Activated CD4-positive, alpha-beta T cell treated with anti-CD3 and anti-CD28 coated beads, Interleukin-2, amount 50 U/mL, for 1 hour (primary cell): ENCODE results near the gene MARCHF6.
"Not testable (repeated sequence)": the region's sequence is repeated elsewhere in the genome, so short reads cannot be mapped to it uniquely, and the experiment has no call there.

Experiments
- DNase-seq: peaks from one replicate; pipeline ENCODE4 v3.0.0-alpha.2; 2020

MARCHF6 gene

DNA sequence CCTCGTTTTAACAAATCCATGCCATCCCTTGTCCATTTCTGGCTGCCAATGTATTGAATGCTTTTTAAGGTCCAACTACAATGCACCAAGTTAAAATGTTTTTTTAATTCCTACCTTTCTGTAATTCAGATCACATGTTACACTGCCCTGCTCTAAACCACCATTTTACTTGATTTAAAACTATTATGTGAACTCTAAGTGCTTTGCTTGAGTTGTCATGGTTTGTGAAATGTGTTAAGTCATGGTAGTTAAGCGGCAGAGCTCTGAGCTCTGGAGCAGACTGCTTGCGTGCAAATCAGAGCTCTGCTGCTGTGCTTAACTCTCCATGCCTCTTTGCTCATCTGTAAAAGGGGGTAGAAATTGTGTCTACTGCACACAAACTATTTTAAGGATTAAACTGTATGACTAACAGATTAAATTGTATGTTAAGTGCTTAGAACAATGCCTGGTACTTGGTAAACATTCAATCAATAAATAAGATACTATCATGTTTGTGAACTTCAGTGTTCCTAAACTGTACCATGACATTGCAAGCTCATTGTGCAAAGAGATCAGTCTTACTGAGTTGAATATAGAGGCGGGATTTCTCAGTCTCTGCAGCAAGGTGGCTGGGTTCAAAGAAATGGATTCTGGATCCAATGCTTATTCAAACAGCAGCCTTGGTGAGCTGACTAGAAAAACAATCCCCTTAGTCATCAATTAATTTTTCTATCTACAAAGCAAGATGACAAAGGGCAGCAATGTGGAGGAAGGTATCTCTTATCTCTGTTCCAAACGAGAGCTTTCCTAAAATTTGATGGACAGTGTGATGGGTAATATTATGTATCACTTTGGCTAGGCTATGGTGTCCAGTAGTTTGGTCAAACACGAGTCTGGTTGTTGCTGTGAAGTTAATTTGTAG lies 29.7 kb upstream of the MARCHF6 start:
- no peak for DNase-seq

DNA sequence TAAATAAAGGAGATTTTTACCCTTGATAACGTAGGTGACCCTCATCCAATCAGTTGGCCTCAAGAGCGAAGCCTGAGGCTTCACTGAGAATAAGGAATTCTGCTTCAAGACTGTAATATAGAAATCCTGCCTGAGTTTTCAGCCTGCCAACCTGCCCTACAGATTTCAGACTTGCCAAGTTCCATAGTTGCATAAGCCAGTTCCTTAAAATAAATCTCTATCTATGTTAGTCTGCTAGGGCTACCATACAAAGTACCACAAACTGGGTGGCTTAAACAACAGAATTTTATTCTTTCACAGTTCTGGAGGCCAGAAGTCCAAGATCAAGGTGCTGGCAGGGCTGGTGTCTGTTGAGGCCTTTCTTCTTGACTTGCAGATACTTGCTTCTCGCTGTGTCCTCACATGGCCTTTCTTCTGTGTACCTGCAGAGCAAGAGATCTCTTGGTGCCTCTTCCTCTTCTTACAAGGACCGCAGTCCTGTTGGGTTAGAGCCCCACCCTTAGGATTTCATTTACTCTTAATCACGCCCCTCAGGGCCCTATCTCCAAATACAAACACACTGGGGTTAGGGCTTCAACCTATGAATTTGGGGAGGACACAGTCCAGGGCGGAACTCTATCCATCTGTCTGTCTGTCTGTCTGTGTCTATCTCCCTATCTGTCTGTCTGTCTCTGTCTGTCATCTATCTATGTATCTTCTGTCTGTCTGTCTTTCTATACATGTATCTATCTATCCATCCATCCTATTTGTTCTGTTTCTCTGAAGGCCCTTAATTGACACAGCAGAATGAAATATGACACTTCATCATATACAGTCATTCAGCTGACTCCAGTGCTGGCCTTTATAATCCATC lies 28.8 kb upstream of the MARCHF6 start:
- no peak for DNase-seq

DNA sequence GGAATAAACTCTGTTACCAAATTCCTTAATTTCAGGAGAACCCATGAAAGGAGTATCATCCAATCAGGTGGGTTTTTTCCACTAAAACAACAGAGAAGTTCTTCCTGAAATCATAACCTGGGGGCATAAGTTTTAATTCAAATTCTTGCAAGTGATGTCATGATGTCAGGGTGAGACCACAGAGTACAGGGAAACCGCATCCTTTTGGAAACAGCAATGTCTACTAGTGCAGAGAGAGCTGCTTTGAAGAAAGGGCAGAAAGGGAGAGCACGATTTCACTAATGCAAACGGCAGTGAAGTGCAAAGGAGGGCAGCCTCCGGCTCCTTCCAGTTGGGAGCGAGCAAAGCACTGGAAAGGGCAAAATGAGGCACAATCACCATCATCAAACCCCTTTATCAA lies 25.2 kb upstream of the MARCHF6 start:
- DNase-seq: no peak

DNA sequence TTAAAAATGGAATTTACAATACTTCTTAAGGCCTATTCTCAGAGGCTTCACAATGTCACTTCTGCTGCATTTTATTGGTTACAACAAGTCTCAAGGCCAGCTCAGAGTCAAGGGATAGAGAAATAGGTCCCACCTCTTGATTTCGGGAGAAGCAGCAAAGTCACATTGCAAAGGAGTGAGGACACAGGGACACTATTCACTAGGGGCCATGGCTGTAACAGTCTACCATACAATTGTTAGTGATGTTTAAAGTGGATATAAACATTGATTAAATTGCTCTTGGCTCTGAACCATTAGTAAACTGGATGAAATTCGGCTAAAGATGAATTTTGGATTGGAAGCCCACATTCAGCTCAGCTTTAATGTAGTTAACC lies 24.1 kb upstream of the MARCHF6 start:
- DNase-seq: no peak

DNA sequence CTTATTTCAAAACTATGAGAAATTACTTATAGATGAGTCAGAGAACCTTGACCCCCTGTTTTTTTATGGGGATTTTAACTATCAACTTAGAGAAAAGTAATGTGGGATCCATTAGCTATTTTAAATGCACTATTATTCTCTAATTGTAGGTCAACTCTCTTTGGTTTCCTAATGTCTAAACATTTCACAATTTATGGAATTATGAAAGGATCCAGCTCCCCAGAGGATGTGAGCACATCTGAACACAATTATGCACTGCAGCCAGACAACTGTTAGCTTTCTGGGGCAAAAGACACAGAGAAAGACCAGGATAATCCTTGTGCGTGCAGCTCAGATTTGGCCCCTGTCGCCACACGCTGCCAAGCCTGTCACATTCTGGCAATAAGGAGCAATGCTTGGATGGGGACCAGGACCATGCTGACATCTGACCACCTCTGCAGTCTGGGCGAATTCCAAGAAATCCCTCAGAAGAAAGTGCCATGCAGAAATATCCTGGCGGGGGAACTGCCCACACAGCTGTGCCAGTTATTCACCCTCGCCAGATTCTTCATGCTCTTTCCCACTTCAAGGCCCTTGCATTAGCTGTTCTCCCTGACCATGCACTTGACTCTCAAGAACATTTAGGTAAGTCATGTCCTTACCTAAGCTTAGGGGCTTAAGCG lies 23.5 kb upstream of the MARCHF6 start:
- no peak for DNase-seq

DNA sequence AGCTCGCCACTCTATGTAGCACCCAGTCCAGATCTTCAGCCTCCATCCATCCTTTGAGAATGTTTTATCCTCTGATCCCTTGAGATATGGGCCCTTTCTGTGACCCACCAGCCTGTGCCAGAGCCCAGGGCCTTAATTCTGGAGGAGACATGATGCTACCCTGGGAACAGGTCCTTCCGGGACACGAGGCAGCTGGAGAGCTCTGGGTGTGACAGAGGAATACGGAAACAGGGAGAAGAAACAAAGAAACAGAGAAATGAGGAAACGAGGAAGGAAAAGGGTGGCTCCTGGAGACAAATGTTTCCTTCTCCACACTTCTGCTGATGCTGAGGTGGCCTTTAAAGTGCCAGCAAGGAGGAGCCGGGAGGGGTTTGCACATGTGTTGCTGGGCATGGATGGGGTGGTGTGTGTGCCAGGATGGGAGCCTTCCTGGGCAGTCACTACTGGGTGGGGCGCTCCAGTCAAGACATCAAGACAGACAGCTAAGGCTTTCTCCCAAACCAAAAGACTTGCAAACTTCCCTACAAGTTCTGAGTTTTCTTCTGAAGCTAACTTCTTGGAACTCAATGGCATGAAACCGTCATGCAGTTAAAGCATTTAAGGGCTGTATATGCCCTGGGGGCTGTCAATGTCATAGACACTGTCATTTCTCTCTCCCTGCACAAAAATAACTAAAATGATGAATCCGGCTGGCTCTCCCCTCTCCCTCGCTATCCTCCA lies 22.8 kb upstream of the MARCHF6 start:
- DNase-seq: no peak

DNA sequence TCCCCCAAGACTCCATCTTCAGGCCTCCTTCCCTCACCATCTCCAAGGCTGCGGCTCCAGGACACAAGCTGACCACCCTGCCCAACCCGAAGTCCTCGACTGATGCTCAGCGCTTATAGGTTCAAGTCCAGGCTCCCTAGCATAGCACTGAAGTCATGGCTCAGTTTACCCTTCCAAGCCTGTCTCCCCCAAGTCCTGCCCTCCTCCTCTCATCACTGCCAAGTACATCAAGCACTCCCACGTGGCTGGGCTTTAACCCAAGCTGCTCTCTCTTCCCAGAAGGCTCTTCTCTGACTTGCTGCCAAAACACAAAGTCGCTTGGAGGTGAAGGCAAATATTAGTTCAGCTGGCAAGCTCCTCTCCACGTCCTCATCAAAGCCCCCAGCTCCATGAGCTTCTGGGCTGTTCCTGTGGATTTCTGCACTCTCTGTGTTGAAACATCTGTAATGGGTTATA lies 22.1 kb upstream of the MARCHF6 start:
- DNase-seq: no peak

DNA sequence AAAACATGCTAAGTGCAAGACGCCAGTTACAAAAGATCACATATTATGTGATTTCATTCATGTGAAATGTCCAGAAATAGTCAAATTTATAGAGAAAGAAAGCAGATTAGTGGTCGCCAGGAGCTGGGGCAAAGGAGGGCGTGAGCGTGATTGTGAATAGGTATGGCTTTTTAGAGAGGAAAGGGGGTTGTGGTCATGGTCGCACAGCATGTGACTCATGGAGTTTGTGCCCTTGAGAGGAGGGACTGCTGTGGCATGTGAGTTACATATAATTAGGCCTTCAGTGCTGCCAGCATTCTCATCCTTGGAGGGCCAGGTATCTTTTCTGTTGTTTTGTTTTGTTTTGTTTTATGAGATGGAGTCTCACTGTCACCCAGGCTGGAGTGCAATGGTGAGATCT lies 21.2 kb upstream of the MARCHF6 start:
- DNase-seq: no peak

DNA sequence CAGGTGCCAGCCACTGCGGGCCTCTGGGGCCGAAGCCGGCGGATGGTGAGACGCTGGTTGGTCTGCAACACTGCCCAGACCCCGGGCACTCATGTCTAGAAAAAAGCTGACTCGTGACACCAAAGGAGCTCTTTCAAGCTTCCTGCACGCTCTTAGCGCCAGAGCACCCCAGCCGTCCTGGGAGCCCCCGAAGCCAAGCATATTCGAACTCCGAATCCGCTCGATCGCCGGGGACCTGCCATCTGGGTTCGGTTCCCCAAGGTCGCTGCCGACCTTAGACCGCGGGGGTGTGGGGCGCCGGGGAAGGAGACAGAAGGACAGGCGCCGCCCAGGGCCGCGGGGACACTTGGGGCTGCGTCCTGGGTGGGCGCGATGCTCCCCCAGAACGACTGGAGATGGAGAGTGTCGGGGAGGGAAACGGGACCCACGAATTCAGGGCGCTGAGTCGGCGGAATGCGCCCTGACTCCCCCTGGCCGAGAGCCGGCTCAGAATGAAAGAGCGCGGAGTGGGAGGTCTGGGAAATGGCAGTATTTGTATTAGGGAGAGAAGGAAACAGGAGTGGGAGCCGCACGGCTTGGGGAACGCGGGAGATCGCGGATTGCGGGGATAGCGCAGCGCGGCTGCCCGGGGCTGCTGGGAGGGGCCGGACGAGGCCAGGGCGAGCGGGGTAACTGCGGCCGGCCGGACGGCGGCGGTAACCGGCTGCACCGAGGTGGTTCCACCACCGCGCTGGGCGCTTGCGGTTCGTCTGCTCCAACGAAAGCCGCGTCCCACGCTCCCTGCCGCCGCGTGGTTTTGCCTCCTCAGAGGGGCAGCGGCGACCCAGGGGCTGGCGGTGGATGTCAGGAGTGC lies 20.1 kb upstream of the MARCHF6 start:
- no peak for DNase-seq

DNA sequence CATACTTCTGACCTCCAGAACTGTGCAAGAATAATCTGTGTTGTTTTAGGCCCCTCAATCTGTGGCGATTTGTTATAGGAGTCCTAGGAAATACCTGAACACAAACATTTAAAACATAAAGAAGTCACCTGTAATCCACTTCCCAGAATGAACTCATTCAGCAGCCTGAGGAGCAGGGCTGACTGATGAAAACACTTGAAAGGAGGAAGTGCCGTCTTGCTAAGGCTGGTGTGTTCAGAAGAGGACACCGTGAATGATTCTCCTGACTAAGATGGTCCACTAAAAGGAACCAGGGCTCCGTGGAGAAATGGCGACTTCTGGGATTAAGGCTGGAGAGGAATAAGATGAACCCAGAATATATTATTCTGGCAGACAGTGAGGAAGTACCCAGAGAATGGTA lies 18.7 kb upstream of the MARCHF6 start:
- DNase-seq: no peak

DNA sequence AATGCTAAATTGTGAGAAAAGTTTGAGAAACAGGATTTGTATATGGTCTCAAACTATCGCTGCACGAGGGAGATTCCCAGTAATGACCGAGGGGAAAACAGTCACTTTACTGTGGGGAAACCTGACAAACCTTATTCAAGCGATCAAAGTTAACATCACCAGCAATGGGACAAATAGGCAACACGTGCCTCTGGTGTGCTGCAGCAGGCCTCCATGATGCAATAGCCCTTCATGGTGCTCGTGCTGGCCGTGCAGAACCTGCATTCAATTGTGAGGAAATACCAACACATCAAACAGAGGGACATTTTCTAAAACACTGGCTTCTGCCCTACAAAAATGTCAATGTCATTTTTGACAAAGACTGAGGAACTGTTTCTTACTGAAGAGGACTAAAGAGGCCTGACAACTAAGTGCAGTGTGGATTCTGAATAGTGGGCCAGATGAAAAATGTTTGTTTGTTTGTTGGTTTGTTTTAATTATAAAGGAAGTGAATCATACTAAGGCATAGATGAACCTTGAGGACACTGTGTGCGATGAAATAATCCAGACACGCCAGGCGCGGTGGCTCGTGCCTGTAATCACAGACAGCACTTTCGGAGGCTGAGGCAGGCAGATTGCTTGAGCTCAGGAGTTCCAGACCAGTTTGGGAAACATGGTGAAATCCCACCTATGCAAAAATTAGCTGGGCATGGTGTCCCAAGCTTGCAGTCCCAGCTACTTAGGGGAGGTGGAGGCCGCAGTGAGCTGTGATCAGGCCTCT lies 17.6 kb upstream of the MARCHF6 start:
- DNase-seq: no peak

DNA sequence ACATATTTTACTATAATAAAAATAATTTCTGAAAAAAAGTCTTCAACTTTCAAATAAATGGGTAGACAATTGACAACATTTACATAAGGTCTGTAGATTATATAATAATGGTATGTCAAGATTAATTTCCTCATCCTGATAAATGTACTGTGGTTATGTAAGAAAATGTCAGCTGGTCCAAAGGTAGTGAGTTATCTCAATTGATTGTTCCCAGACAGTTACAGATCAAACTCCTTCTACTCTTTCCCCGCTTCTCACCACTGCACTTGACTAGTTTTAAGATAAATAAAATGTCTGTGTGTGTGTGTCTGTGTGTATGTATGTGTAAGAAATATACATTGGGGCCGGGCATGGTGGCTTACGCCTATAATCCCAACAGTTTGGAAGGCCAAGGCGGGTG lies 16.4 kb upstream of the MARCHF6 start:
- no peak for DNase-seq

DNA sequence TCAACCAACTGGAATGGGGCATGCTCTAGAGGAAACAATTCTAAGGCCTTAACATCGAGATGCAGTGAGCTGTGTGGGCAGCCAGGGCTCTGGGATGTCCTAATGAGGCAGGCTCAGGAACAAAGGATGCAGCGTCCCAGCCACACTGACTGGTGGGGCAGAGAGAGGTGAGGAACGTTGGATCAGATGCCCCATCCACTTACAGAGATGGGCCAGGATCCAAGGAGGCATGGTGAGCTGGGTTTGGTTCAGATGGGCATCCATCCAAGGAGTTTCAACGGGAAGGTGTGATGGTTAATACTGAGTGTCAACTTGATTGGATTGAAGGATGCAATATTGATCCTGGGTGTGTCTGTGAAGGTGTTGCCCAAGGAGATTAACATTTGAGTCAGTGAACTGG lies 15.5 kb upstream of the MARCHF6 start:
- no peak for DNase-seq

DNA sequence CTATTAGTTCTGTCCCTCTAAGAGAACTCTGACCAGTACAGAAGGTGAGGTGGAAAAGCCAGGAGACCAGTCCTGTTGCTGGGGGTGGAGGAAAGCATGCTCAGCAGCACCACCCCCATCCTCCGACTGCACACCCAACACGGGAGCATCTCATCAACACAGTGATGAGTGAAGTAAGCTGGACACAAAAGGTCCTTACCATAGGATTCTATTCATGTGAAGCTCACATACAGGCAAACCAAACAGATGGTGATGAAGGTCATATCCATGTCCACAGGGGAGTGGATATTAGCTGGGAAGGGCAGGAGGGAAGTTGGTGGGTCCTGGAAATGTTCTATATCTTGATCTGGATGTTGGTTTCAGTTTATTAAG lies 14.8 kb upstream of the MARCHF6 start:
- no peak for DNase-seq

DNA sequence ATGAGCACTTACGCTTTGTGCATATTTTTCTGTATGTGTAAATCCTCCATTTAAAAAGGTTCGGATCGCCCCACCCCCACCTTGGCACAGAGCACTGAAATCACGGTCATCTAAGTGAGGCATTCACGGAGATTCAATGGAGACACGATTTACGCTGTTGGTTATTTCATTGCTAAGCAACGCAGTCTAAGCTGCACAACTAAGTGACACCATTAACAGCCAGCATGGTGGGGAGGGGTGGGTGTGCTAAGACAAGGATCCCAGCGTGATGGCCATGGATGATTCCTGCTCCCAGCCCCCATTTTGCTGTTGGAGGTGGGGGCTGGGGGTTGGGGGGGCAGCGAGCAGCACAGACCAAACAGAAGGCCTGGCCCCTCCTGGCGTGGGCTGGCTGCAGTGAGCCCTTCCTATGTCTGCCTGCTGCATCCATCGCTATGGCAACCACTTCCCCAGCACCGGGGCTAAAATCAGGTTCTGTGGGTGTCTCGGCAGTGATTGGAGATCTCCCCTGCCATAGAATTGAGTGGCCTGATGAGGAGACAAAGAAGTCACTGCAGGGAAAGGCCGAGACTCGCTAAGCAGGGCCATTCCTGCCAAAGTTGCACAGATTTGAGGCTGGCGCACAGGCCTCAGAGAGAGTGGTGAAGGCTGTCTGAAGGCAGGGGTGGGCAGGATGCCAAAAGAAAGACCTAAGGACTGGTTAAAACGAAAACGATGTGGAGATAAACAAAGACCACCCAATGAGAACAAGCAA lies 14.3 kb upstream of the MARCHF6 start:
- DNase-seq: no peak

DNA sequence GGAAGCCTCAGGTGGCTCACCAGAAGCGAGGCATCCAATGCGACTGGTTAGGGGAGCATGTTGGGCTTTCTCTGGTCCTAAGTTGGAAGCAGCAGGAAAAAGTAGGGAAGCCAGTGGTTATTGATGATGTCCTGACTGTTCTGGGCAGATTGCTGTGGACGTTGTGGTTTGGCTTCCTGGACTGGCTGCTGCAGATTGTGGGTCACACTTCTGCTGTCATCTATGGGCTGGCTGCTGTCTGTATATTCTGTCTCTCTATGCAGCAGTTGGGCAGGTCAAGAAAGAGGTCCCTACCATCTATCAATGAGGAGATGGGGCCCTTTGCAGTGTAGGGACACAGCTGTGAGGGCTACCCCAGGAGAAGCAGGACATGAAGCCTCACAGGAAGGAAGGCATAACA lies 13.5 kb upstream of the MARCHF6 start:
- no peak for DNase-seq

DNA sequence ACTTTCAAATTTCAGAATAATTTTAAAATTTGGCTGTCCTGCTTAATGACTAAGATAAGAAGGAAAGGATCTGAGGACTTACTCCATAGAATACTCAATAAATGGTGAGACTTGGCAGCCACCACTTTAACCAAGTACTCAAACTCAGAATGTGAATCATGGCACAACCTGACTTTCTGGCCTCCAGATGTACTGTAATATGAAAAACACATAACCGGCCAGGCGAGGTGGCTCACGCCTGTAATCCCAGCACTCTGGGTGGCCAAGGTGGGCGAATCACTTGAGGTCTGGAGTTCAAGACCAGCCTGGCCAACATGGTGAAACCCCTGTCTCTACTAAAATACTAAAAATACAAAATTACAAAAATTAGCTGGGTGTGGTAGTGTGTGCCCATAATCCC lies 10.0 kb upstream of the MARCHF6 start:
- DNase-seq: no peak

DNA sequence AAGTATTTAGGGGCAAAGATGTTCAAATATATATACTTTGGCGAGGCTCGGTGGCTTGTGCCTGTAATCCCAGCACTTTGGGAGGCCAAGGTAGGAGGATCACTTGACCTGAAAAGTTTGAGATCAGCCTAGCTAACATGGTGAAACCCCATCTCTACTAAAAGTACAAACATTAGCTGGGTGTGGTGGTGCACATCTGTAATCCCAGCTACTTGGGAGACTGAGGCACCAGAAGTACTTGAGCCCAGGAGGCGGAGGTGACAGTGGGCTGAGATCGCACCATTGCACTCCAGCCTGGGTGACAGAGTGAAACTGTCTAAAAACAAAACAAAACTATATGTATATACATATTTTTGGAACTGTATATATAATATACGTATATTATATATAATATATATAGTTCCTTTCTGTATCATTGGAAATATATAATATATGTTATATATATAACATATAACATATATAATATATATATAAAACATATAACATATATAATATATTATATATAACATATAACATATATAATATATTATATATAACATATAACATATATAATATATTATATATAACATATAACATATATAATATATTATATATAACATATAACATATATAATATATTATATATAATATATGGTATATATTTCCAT lies 8.9 kb upstream of the MARCHF6 start:
- not testable (repeated sequence) for DNase-seq

DNA sequence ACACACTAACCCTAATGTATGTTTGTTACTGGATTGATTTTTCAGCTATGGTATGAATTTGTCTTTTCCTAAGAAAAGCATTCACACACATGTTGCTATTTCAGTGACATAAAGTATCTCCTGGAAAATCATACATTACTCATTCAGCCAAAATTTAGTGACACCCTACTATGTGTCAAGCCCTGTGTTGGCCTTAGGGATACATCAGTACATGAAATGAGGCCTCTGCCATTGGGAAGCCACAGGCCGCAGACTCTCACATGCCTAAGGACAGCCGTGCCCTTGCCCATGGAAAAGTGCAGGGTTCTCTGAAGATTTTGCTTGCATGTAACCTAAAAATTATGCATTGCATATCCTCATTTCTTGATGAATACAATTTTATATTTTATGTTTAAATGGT lies 5.2 kb upstream of the MARCHF6 start:
- DNase-seq: no peak
